ENCODE measurements around the gene ADGRB3. TPM values are rescaled to one million over a fixed set of nuclear protein-coding genes. Genes with fewer than 3 reads are reported as not detected.

Gene ADGRB3
- total and polyA plus RNA-seq, 2 donors (not counting 3 experiments of a cell fraction or from before 2014, with no cell fraction given) = not detected

GRCh38 chr6:68754681-68755213 lies 119.7 kb downstream of the ADGRB3 start:
- Histone ChIP-seq H3K9ac (replicated peaks; ENCODE audit: extremely low read depth, insufficient read depth, low read length) (no peak overlapping the region), H3K27me3 (ENCODE audit: control insufficient read depth in 2 of 2, insufficient read depth in 2 of 2, low read length in 2 of 2) (no peaks in the 10 kb centered on the region), H3K27ac (ENCODE audit: insufficient read depth, low read depth, low read length) (no peak overlapping the region), H2AFZ (ENCODE audit: low read depth, low read length) (no peak overlapping the region), H3K4me2 (ENCODE audit: insufficient read depth, low read length) (no peak overlapping the region), H3K9me3 (replicated peaks; ENCODE audit: control insufficient read depth, insufficient read depth, low read length) (peaks cover 2% of the 10 kb centered on the region), H3K4me1 (ENCODE audit: control insufficient read depth, extremely low read depth, insufficient read depth, low read length) (no peaks in the 10 kb centered on the region), H3K79me2 (ENCODE audit: control insufficient read depth, insufficient read depth, low read length) (no peaks in the 10 kb centered on the region), H3K4me3 (replicated peaks in 1 of 3; ENCODE audit: insufficient read depth in 1 of 3, low read depth in 1 of 3, low read length in 3 of 3) (no peak overlapping the region), H3K36me3 (ENCODE audit: control insufficient read depth in 2 of 2, extremely low read depth in 1 of 2, insufficient read depth in 2 of 2, low read length in 2 of 2) (no peaks in the 10 kb centered on the region), H3K9me1 (replicated peaks; ENCODE audit: control insufficient read depth, extremely low read depth, insufficient read depth, low read length) (no peaks in the 10 kb centered on the region), H4K20me1 (replicated peaks; ENCODE audit: control insufficient read depth, extremely low read depth, insufficient read depth, low read length) (no peaks in the 10 kb centered on the region)
- BruUV-seq (replicated peaks) = no TSS peak
- ChIA-PET CTCF (no interaction called here), POLR2A (no interaction called here)
- dilution Hi-C loops (cut with MboI; ENCODE audit: extremely low pct_ligation_motif_present, low sequenced_read_pairs) (no loop called here), intact Hi-C loops (cut with micrococcal nuclease) (no loop called here)
- DNase-seq (ENCODE audit: low read depth, low spot score) = no peak
- TF ChIP-seq MYC (IDR thresholded peaks at IDR 0.05; ENCODE audit: low read depth, low read length) (no peak), JUN (IDR thresholded peaks at IDR 0.05; ENCODE audit: borderline replicate concordance, insufficient read depth, insufficient read length, low read depth) (no peak), FOS (IDR thresholded peaks at IDR 0.05; ENCODE audit: borderline replicate concordance, insufficient read depth, low read length) (no peak), POLR2A (IDR thresholded peaks at IDR 0.05; ENCODE audit: low read depth, low read length) (no peak), EZH2 (IDR thresholded peaks at IDR 0.05; ENCODE audit: borderline replicate concordance, low read depth, low read length, severe bottlenecking) (no peak), MAX (IDR thresholded peaks at IDR 0.05; ENCODE audit: insufficient read depth, insufficient read length) (no peak), POLR2AphosphoS5 (IDR thresholded peaks at IDR 0.05; ENCODE audit: insufficient read depth, low read depth, low read length) (no peak), CTCF (IDR thresholded peaks at IDR 0.05; ENCODE audit: extremely low read depth in 1 of 2, insufficient read depth in 1 of 2, low read depth in 1 of 2, low read length in 2 of 2) (no peak)
- no peak for FAIRE-seq
